H7 (cell line): ENCODE results near the gene CRELD2. TPM values are rescaled to one million over a fixed set of nuclear protein-coding genes. Genes with fewer than 3 reads are reported as not detected.
A peak's percentile ranks its signal among the peaks of the same experiment; 100 is the strongest.

Experiments
- DNase-seq: peaks from one replicate; pipeline ENCODE4 v3.0.0; 2012
- H3K27me3 ChIP-seq: 2 replicates; pipeline ENCODE4 v1.6.0; 2011; ENCODE audit warnings: mild to moderate bottlenecking, low read length; ENCODE audit not compliant: control insufficient read depth, insufficient read depth
- H3K36me3 ChIP-seq: replicated peaks from 2 replicates; pipeline ENCODE4 v1.5.1; 2011; ENCODE audit warnings: low read length; ENCODE audit not compliant: control insufficient read depth, insufficient read depth
- H3K4me3 ChIP-seq: 2 replicates; pipeline ENCODE4 v1.5.1; 2011; ENCODE audit warnings: low read depth, mild to moderate bottlenecking, control low read depth, low read length, moderate library complexity; ENCODE audit not compliant: insufficient read depth
- total RNA-seq: library from RNA; depleted of rRNA; stranded (reverse); fragments of >200 nt; shearing (Covaris generic); gene quantifications from 2 replicates; pipeline ENCODE4 v1.2.3, GENCODE V29; 2014

Gene CRELD2
- total RNA-seq, 1 experiment from 2014 or later, result 45.6 TPM

DNA sequence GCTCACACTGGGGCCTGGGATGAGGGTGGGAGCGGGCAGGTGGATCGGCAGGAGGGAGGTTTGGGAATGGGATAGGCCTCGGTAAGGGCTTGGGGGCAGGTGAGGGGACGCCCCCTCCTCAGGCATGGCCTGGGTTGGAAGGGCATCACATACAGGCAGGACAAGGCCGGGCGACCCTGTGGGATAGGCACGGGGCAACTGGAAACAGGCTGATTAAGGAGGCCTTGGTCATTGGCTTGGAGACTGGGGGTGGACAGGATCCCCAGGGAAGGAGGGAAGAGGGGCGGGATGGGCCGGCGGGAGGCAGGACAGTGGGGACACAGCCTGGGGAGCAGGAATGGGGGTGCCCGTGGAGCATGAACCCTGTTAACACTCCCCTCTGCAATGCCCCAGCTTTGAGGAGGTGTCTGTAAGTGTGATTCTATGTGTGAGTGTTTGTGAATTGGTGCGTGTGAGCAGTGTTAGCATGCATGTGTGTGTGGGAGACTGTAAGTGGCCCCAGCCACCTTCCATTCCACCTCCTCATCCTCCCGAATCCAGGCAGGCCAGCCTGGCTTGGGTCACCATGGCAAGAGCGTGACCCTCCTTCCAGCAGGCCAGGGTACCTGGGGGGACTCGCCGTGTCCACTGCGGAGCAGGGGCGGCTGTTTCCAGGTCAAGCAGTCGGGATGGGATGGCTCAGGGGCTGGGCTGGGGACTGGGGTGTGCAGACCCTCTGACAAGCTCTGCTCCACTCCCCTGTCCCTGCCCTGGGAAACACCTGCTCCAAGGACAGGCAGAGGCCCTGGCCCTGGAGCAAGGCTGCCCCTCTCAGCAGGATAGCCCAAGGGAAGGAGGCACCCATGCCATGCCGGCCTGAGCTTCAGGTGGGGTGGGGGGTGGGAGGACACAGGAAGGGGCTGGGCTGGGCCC lies 38.7 kb downstream of the CRELD2 start:
- DNase-seq, result no peak
- H3K4me3 ChIP-seq, result no peak overlapping the region
- peaks cover 5% of the 10 kb centered on the region; the same call in 1 of the 2 replicates for H3K27me3 ChIP-seq
- H3K36me3 ChIP-seq, result no peaks in the 10 kb centered on the region

DNA sequence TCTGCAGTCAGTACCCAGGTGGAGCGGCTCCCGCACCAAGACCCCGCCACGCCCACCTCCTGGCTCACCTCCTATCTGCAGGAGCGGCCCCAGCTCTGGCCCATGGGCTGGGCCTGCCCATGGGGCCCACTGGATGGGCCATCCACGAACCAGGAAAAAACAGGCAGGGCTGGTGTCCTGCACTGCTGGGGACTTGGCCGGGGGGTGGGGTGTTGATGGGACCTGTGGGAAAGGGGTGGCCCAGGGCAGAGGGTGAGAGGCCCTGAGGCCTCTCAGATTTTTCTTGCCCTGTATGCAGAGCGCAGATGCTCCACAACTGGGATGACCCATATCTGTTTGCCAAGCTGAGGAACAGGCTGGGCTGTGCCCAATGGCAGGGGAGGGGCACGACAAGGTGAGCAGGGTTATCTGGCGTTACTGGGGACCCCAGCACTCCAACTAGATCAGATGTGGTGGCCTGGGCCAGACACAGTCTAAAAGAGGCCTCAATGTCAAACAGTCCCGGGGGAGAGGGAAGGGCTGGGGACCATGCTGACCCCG lies 39.5 kb downstream of the CRELD2 start:
- DNase-seq, result no peak
- no peak overlapping the region for H3K4me3 ChIP-seq
- peaks cover 5% of the 10 kb centered on the region; the same call in 1 of the 2 replicates for H3K27me3 ChIP-seq
- no peaks in the 10 kb centered on the region; the same call in 1 of the 2 replicates for H3K36me3 ChIP-seq

DNA sequence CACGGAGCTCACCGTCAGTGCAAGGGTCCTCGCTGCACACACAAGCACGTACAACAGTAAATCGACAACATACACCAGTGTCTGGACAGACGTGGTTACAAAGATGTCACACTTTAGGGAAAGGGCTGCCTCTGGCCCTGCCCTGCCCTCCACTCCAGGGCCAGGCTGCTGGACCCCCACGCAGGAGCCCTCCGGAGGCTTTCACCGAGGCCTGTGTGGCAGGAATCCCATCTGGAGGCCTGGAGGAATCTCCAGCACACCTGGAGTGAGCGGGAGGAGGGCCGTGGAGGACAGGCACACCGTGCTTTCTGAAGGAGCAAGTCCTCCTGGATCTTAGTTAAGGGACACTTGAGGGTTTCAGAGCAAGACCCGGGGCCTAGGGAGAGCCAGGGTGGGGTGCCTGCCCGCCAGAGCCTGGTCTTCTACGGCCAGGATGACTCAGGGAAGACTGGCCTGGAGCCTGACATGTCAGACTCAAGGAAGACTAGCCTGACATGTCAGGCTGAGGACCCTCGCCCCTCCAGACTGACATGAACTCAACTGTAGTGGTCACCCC lies 40.0 kb downstream of the CRELD2 start:
- Histone ChIP-seq H3K4me3 (no peak overlapping the region), H3K27me3 (peaks cover 5% of the 10 kb centered on the region; the same call in 1 of the 2 replicates), H3K36me3 (peaks cover 4% of the 10 kb centered on the region)
- no peak for DNase-seq

DNA sequence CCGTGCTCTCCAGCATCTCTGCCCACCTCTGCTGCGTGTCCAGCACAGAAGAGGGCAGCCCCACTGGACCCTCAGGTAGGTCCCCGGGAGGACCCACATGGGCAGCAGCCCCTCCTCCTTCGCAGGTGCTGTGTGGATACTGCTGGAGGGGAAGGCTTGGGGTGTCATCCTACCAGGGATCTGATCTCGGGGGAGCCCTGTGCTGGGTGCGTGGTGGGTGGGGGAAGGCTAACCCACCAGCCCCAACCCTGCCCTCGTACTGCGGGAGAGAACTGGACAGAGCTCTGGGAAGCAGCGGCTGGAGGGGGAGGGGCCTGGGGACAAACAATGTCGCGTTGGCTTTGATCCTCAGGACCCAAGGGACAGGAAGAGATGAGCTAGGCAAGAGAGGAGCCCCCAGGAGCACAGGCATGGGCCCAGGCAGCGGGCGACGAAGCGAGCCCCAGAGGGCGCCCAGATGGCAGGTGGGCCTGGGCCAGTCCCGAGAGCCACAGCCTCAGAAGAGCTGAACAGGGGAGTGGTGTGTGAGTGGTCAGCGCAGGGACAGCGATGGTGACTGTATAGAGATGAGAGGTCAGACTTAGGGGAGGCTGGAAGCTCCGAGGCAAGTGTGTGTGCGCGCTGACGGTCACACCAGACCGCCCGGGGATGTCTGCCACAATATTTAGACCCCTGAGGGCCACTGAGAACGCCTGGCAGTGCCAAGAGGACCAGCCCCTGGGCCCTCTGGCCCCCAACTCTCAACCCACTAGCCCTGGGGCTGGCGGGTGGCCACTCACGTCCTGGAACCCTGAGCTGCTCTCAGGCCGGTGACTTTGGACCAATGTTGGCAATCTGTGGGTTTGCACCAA lies 40.7 kb downstream of the CRELD2 start:
- H3K36me3 ChIP-seq, result peaks cover 7% of the 10 kb centered on the region
- no peak for DNase-seq
- peak overlapping the region; percentile 91 for H3K4me3 ChIP-seq
- H3K27me3 ChIP-seq, result peaks cover 5% of the 10 kb centered on the region; the same call in 1 of the 2 replicates

- DNase-seq, result no peak
- Histone ChIP-seq H3K27me3 (peaks cover 5% of the 10 kb centered on the region; the same call in 1 of the 2 replicates), H3K4me3 (peak overlapping the region; percentile 91), H3K36me3 (peaks cover 7% of the 10 kb centered on the region)
Measured at GRCh38 chr22:49959782-49960158, 41.3 kb downstream of the CRELD2 start.

DNA sequence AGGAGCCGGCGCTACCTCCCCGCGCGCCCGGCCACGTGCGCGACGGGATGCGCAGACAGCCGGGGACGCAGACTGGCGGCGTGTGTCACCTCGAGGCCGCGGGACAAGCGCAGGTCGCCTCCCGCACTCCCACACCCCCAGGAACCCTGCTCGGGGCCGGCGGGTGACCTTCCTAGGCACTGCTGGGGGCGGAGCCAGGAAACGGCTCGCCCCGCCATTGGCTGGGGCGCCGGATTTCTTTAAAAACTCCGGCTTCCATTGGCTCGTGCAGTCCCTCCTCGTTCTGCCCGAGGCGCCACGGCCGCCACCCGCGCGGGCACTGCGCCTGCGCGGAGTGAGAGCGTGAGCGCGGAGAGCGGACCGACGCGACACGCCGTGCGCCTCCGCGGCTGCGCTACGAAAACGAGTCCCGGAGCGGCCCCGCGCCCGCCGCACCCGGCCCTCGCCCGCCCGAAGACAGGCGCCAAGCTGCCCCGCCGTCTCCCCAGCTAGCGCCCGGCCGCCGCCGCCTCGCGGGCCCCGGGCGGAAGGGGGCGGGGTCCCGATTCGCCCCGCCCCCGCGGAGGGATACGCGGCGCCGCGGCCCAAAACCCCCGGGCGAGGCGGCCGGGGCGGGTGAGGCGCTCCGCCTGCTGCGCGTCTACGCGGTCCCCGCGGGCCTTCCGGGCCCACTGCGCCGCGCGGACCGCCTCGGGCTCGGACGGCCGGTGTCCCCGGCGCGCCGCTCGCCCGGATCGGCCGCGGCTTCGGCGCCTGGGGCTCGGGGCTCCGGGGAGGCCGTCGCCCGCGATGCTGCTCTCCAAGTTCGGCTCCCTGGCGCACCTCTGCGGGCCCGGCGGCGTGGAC lies 41.9 kb downstream of the CRELD2 start, which contains the start of gene PIM3:
PIM3 (plus strand) TSS at position 614 of the 846 bp plus-strand sequence; CDS start at position 790, 176 bp downstream.
- DNase-seq, result peak; percentile 99
- Histone ChIP-seq H3K4me3 (peak within 1 kb of the TSS; percentile 91), H3K36me3 (peaks cover 7% of the 10 kb centered on the region), H3K27me3 (peaks cover 5% of the 10 kb centered on the region; the same call in 1 of the 2 replicates)

DNA sequence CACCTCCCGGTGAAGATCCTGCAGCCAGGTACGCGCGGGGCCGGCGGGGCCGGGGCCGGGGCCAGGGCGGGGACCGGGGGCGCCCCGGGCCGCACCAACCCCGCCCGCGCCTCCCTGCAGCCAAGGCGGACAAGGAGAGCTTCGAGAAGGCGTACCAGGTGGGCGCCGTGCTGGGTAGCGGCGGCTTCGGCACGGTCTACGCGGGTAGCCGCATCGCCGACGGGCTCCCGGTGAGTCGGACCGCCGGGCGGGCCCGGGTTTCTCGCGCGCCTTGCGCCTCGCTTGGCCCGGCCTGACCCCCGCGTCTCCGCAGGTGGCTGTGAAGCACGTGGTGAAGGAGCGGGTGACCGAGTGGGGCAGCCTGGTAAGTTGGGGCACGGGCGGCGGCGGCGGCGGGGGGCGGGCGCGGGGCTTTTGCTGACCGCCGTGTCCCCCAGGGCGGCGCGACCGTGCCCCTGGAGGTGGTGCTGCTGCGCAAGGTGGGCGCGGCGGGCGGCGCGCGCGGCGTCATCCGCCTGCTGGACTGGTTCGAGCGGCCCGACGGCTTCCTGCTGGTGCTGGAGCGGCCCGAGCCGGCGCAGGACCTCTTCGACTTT lies 42.7 kb downstream of the CRELD2 start:
- Histone ChIP-seq H3K36me3 (peaks cover 7% of the 10 kb centered on the region), H3K27me3 (peaks cover 5% of the 10 kb centered on the region; the same call in 1 of the 2 replicates), H3K4me3 (peak overlapping the region; percentile 91)
- peak; percentile 87 for DNase-seq

- Histone ChIP-seq H3K36me3 (peaks cover 7% of the 10 kb centered on the region), H3K27me3 (peaks cover 5% of the 10 kb centered on the region; the same call in 1 of the 2 replicates), H3K4me3 (peak overlapping the region; percentile 91)
- DNase-seq, result peak; percentile 83
Measured at GRCh38 chr22:49961601-49962011, 43.2 kb downstream of the CRELD2 start.

DNA sequence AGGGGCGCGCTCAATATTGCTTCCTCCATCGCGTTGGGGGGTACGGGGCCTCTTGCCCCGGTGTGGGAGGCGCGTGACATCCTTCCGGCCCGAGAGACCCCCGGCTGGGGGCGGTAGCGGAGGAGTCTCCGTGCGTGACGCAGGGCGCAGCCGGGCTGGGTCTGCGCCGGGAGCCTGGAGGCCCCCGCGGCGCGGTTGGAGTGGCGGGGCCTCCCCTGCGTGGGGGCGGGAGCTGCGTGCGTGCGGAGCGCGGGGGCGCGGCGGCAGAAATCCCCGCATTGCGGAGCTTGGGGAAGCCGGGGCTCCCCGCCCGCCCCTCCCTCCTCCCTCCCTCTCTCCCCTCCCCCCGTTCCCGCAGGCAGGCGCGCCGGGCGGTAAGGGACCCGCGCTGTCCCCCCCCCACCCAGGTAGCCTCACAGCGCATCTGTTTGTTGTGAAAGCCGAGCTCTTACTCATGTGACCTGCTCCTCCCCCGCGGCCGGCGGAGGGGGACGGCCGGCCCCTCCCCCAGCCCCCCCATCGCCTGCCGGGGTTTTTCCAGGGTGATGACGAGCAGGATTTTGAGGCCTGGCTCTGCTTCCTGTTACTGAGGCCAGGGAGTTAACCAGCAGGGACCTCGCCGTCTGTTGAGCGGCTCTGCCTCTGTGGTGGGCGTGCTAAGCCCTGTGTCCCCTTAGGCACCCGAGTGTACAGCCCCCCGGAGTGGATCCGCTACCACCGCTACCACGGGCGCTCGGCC lies 43.7 kb downstream of the CRELD2 start:
- Histone ChIP-seq H3K36me3 (peaks cover 7% of the 10 kb centered on the region), H3K27me3 (peaks cover 5% of the 10 kb centered on the region; the same call in 1 of the 2 replicates), H3K4me3 (peak overlapping the region; percentile 91)
- peak; percentile 97 for DNase-seq

- peaks cover 7% of the 10 kb centered on the region for H3K36me3 ChIP-seq
- peak overlapping the region; percentile 24; the same call in 1 of the 2 replicates for H3K4me3 ChIP-seq
- peak; percentile 48 for DNase-seq
- H3K27me3 ChIP-seq, result peaks cover 5% of the 10 kb centered on the region; the same call in 1 of the 2 replicates
Measured at GRCh38 chr22:49962751-49963646, 44.6 kb downstream of the CRELD2 start.

- Histone ChIP-seq H3K36me3 (peaks cover 7% of the 10 kb centered on the region), H3K4me3 (no peak overlapping the region), H3K27me3 (peaks cover 5% of the 10 kb centered on the region; the same call in 1 of the 2 replicates)
- DNase-seq, result no peak
Measured at GRCh38 chr22:49963647-49964026, 45.2 kb downstream of the CRELD2 start.
